CD14-positive monocyte (primary cell): Measurements from ENCODE around the gene COL4A4. TPM values are rescaled to one million over a fixed set of nuclear protein-coding genes. Genes with fewer than 3 reads are reported as not detected.
A peak's percentile ranks its signal among the peaks of the same experiment; 100 is the strongest.
"Not testable (repeated sequence)": the region's sequence is repeated elsewhere in the genome, so short reads cannot be mapped to it uniquely, and the experiment has no call there.

Source experiments
- DNase-seq, 3 donors: peaks; one replicate each; pipeline ENCODE4 v3.0.0-alpha.2; 2011 to 2022
- H2AFZ ChIP-seq: 2 replicates; pipeline ENCODE4 v1.6.0; 2012; ENCODE audit warnings: mild to moderate bottlenecking, low read depth, low read length, inconsistent platforms; ENCODE audit not compliant: insufficient read depth, poor library complexity, severe bottlenecking
- H3K27ac ChIP-seq, 2 donors: 1 replicate in 1 of 2; 2 replicates in 1 of 2; pipeline ENCODE4 v1.5.1; 2012 to 2013; ENCODE audit warnings: low read length in 2 of 2, control low read depth in 1 of 2, inconsistent platforms in 1 of 2, low read depth in 1 of 2, mild to moderate bottlenecking in 1 of 2
- H3K27me3 ChIP-seq, 2 donors: one replicate each; pipeline versions ENCODE4 v1.6.0 to v1.6.1; 2011 to 2013; ENCODE audit warnings: low read length in 2 of 2; ENCODE audit not compliant: control insufficient read depth in 2 of 2, insufficient read depth in 2 of 2
- H3K36me3 ChIP-seq, 2 donors: replicated peaks in 1 of 2; 1 replicate in 1 of 2; 2 replicates in 1 of 2; pipeline versions ENCODE4 v1.5.1 to v1.6.1; 2012 to 2013; ENCODE audit warnings: low read length in 2 of 2, control low read depth in 1 of 2, inconsistent platforms in 1 of 2, mild to moderate bottlenecking in 1 of 2; ENCODE audit not compliant: insufficient read depth in 2 of 2, control insufficient read depth in 1 of 2
- H3K4me1 ChIP-seq, 2 donors: 1 replicate in 1 of 2; 2 replicates in 1 of 2; pipeline versions ENCODE4 v1.5.1 to v1.6.1; 2012 to 2013; ENCODE audit warnings: low read length in 2 of 2, control low read depth in 1 of 2, inconsistent platforms in 1 of 2, mild to moderate bottlenecking in 1 of 2, moderate library complexity in 1 of 2; ENCODE audit not compliant: insufficient read depth in 2 of 2, control insufficient read depth in 1 of 2
- H3K4me2 ChIP-seq: replicated peaks from 2 replicates; pipeline ENCODE3; 2012; ENCODE audit warnings: low read length, moderate library complexity, mild to moderate bottlenecking; ENCODE audit not compliant: poor library complexity, severe bottlenecking; ENCODE audit errors: extremely low read depth
- H3K4me3 ChIP-seq, 3 experiments: fragments of 200-600 bp in 1 of 3; sonication (generic) in 1 of 3; replicated peaks in 1 of 3; 1 replicate in 2 of 3; 2 replicates in 1 of 3; pipeline ENCODE4 v1.5.1; 2011 to 2013; ENCODE audit warnings: low read length in 3 of 3, mild to moderate bottlenecking in 3 of 3, control low read depth in 2 of 3, low read depth in 2 of 3, inconsistent platforms in 1 of 3, moderate library complexity in 1 of 3
- H3K79me2 ChIP-seq: 2 replicates; pipeline ENCODE4 v1.6.0; 2012; ENCODE audit warnings: mild to moderate bottlenecking, control low read depth, inconsistent platforms, low read length, moderate library complexity; ENCODE audit not compliant: insufficient read depth
- H3K9ac ChIP-seq: 2 replicates; pipeline ENCODE4 v1.6.0; 2017; ENCODE audit warnings: low read length, mild to moderate bottlenecking; ENCODE audit not compliant: insufficient read depth, poor library complexity, severe bottlenecking
- H3K9me3 ChIP-seq, 2 donors: replicated peaks in 1 of 2; 1 replicate in 1 of 2; 2 replicates in 1 of 2; pipeline versions ENCODE4 v1.5.1 to v1.6.1; 2012 to 2013; ENCODE audit warnings: low read length in 2 of 2, control low read depth in 1 of 2; ENCODE audit not compliant: control insufficient read depth in 1 of 2, insufficient read depth in 1 of 2
- H4K20me1 ChIP-seq: 2 replicates; pipeline ENCODE4 v1.6.0; 2012; ENCODE audit warnings: mild to moderate bottlenecking, low read length, control low read depth, moderate library complexity; ENCODE audit not compliant: insufficient read depth
- H3K27ac Mint-ChIP-seq, 7 donors: one replicate each; pipeline ENCODE4 v1.8.0; 2020; ENCODE audit warnings: mild to moderate bottlenecking in 7 of 7, mixed read lengths in 7 of 7, moderate library complexity in 6 of 7, inconsistent platforms in 2 of 7
- H3K27me3 Mint-ChIP-seq, 3 donors: one replicate each; pipeline ENCODE4 v1.8.0; 2021 to 2022; ENCODE audit warnings: low read depth in 3 of 3, mild to moderate bottlenecking in 3 of 3, mixed read lengths in 3 of 3, moderate library complexity in 3 of 3, inconsistent platforms in 1 of 3
- H3K36me3 Mint-ChIP-seq, 2 donors: one replicate each; pipeline ENCODE4 v1.8.0; 2020; ENCODE audit warnings: mixed read lengths in 2 of 2, inconsistent platforms in 1 of 2, mild to moderate bottlenecking in 1 of 2
- H3K4me1 Mint-ChIP-seq: one replicate; pipeline ENCODE4 v1.8.0; 2020; ENCODE audit warnings: mild to moderate bottlenecking, mixed read lengths
- H3K4me3 Mint-ChIP-seq, 2 donors: one replicate each; pipeline ENCODE4 v1.8.0; 2020; ENCODE audit warnings: mild to moderate bottlenecking in 2 of 2, mixed read lengths in 2 of 2, moderate library complexity in 1 of 2
- H3K9me3 Mint-ChIP-seq, 7 donors: one replicate each; pipeline ENCODE4 v1.8.0; 2020 to 2022; ENCODE audit warnings: mixed read lengths in 7 of 7, mild to moderate bottlenecking in 6 of 7, moderate library complexity in 6 of 7, inconsistent platforms in 2 of 7
- CTCF ChIP-seq: fragments of 200-600 bp; IDR thresholded peaks from one replicate; pipeline ENCODE4 v1.8.0; 2022; ENCODE audit warnings: antibody characterized with exemption, mild to moderate bottlenecking
- WGBS: methylation state at CpG from one replicate; pipeline ENCODE4 v1.1.5; 2013; ENCODE audit warnings: missing lambda C conversion rate; ENCODE audit not compliant: insufficient coverage; 5-methylcytosine and 5-hydroxymethylcytosine counted together
- intact Hi-C, 2 donors: fragments of 100-400 bp; cut with micrococcal nuclease; formaldehyde crosslinking; loops; one replicate each; pipeline versions ENCODE4 v1.15.0 to v1.15.1; 2023
- polyA plus RNA-seq, 3 donors: library from polyadenylated mRNA; depleted of rRNA in 1 of 3; unstranded in 2 of 3; stranded (reverse) in 1 of 3; fragments of 300-500 nt in 2 of 3; fragments of >200 nt in 1 of 3; fragmentation: Illumina TruSeq in 2 of 3; gene quantifications; 1 replicate in 2 of 3; 2 replicates in 1 of 3; pipeline ENCODE4 v1.2.3, GENCODE V29; 2012 to 2021

Gene COL4A4
- polyA plus RNA-seq, 3 donors = 0.03 TPM; not detected in 2

DNA sequence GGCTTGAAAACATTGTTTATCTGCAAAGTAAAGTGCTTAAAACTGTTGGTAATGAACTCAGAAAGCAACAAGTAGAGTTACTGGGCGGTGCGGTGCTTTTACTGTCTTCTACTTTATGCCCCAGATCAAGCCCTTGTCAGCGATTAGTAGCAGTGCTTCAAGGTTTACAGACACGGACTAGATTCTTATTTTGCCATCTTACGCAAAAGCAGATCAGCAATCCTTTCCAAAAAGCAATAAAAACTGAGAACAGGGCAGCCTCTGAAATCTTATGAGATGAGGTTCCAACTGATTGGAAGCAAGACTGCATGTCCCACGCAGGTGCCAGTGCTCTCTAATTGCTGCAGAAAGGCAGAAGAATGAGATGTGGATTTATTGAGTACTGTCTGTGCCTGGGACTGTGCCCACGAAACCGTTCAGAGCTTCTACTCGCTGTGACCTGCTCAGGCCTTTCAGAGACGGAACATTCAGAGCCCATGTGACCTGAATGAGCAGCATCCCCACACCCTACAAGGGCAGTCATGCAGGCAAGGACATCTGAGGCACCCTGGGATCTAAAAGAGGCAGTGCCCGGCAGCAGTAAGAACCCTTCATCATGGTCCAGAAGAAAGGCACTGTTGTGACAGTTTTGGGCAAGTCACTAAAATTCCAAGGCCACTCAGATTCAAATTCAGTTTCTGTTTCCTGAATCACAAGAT is 16.1 kb upstream of the COL4A4 start:
- H3K4me3 Mint-ChIP-seq = no peak overlapping the region
- Histone ChIP-seq H3K4me3 (no peak overlapping the region), H3K9ac (no peak overlapping the region), H2AFZ (no peak overlapping the region), H3K79me2 (no peaks in the 10 kb centered on the region), H3K27ac (no peak overlapping the region), H3K27me3 (no peaks in the 10 kb centered on the region), H3K4me1 (no peaks in the 10 kb centered on the region), H4K20me1 (no peaks in the 10 kb centered on the region), H3K4me2 (no peak overlapping the region), H3K36me3 (no peaks in the 10 kb centered on the region), H3K9me3 (no peaks in the 10 kb centered on the region)
- H3K27me3 Mint-ChIP-seq = peaks cover 2 to 7% (median 3%) of the 10 kb centered on the region in 3 donors
- no peak for TF ChIP-seq CTCF
- no peaks in the 10 kb centered on the region for H3K36me3 Mint-ChIP-seq
- peaks cover 0 to 1% (median 0%) of the 10 kb centered on the region in 7 donors for H3K9me3 Mint-ChIP-seq
- intact Hi-C loops = no loop called here
- no peak overlapping the region for H3K27ac Mint-ChIP-seq
- 90% methylated on average over 10 of the region's 11 CpGs for WGBS
- H3K4me1 Mint-ChIP-seq = no peaks in the 10 kb centered on the region
- DNase-seq = no peak

DNA sequence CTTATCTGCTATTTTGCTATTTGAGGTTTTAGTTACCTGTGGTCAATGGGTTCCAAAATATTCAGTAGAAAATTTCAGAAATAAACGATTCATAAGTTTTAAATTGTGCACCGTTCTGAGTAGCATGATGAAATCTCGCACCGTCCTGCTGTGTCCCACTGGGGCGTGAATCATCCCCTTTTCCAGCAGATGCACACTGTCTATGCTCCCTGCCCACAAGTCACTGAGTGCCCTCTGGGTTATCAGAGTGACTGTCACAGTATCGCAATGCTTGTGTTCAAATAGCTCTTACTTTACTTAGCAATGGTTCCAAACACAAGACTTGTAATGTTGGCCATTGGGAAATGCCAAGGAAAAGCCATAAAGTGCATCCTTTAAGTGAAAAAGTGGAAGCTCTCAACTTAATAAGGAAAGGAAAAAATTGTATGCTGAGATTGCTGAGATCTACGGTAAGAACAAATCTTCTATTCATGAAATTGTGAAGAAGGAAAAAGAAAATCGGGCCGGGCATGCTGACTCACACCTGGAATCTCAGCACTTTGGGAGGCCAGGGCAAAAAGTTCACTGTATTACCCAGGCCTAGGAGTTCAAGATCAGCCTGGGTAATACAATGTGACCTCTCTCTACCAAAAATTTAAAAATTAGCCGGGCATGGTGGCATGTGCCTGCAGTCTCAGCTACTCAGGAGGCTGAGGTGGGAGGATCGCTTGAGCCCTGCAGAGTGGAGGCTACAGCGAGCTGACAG is 13.8 kb upstream of the COL4A4 start:
- Histone ChIP-seq H3K9ac (no peak overlapping the region), H3K27me3 (no peaks in the 10 kb centered on the region), H4K20me1 (no peaks in the 10 kb centered on the region), H2AFZ (no peak overlapping the region), H3K27ac (no peak overlapping the region), H3K79me2 (no peaks in the 10 kb centered on the region), H3K36me3 (no peaks in the 10 kb centered on the region), H3K9me3 (no peaks in the 10 kb centered on the region), H3K4me2 (no peak overlapping the region), H3K4me3 (no peak overlapping the region), H3K4me1 (no peaks in the 10 kb centered on the region)
- Mint-ChIP-seq H3K4me1 (no peaks in the 10 kb centered on the region), H3K27me3 (peaks cover 0 to 6% (median 3%) of the 10 kb centered on the region in 3 donors), H3K36me3 (no peaks in the 10 kb centered on the region), H3K4me3 (no peak overlapping the region), H3K9me3 (peaks cover 0 to 4% (median 0%) of the 10 kb centered on the region in 7 donors), H3K27ac (peak overlapping the region in 1 of 7 donors; percentile 41)
- DNase-seq = no peak
- intact Hi-C loops = no loop called here
- WGBS = 96% methylated on average over 7 of the region's 12 CpGs
- no peak for TF ChIP-seq CTCF

GRCh38 chr2:227171779-227172178 is 7.8 kb upstream of the COL4A4 start:
- H3K79me2 ChIP-seq, DNase-seq, H4K20me1 ChIP-seq, intact Hi-C loops, H2AFZ ChIP-seq, H3K27ac ChIP-seq, H3K36me3 ChIP-seq, H3K36me3 Mint-ChIP-seq, H3K27me3 ChIP-seq, H3K4me3 ChIP-seq, H3K9ac ChIP-seq, H3K27ac Mint-ChIP-seq, H3K9me3 ChIP-seq, H3K4me1 ChIP-seq, H3K4me2 ChIP-seq, H3K4me1 Mint-ChIP-seq, H3K4me3 Mint-ChIP-seq: not testable (repeated sequence)
- 93% methylated on average over 8 of the region's 11 CpGs for WGBS
- H3K27me3 Mint-ChIP-seq = peaks cover 3 to 15% (median 5%) of the 10 kb centered on the region in 3 donors
- peaks cover 0 to 12% (median 4%) of the 10 kb centered on the region in 7 donors for H3K9me3 Mint-ChIP-seq
